ENCODE data around the gene SPANXA2. TPM values are rescaled to one million over a fixed set of nuclear protein-coding genes. Genes with fewer than 3 reads are reported as not detected.

SPANXA2 gene
- total and polyA plus RNA-seq, 10 of the 15 experiments (the other 5 are each of a cell fraction or from before 2014, with no cell fraction given) = 0.16 TPM; not detected in 9

GRCh38 chrX:141638550-141638949, 49.0 kb downstream of the SPANXA2 start:
- FAIRE-seq = no peak
- no peak for TF ChIP-seq TBL1XR1 (IDR thresholded peaks at IDR 0.05; ENCODE audit: low read depth, low read length)
- no peak for TF ChIP-seq IRF4 (IDR thresholded peaks at IDR 0.05; ENCODE audit: low read depth, low read length)
- no peak for TF ChIP-seq TCF3 (IDR thresholded peaks at IDR 0.05; ENCODE audit: borderline replicate concordance, insufficient read depth, low read depth, low read length)
- no peak for TF ChIP-seq BACH1 (IDR thresholded peaks at IDR 0.05; ENCODE audit: borderline replicate concordance)
- TF ChIP-seq, protein P1, sequence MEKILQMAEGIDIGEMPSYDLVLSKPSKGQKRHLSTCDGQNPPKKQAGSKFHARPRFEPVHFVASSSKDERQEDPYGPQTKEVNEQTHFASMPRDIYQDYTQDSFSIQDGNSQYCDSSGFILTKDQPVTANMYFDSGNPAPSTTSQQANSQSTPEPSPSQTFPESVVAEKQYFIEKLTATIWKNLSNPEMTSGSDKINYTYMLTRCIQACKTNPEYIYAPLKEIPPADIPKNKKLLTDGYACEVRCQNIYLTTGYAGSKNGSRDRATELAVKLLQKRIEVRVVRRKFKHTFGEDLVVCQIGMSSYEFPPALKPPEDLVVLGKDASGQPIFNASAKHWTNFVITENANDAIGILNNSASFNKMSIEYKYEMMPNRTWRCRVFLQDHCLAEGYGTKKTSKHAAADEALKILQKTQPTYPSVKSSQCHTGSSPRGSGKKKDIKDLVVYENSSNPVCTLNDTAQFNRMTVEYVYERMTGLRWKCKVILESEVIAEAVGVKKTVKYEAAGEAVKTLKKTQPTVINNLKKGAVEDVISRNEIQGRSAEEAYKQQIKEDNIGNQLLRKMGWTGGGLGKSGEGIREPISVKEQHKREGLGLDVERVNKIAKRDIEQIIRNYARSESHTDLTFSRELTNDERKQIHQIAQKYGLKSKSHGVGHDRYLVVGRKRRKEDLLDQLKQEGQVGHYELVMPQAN (conservative IDR thresholded peaks at IDR 0.05) = no peak
- no peak for TF ChIP-seq NR2C2 (IDR thresholded peaks at IDR 0.05; ENCODE audit: borderline replicate concordance, control insufficient read depth, insufficient read length, low read depth)
- no peak for TF ChIP-seq RBBP5 (conservative IDR thresholded peaks at IDR 0.05)
- TF ChIP-seq ZNF217 (IDR thresholded peaks at IDR 0.05) = no peak
- TF ChIP-seq ETV6 (conservative IDR thresholded peaks at IDR 0.05 in 1 of 2, IDR thresholded peaks at IDR 0.05 in 1 of 2; ENCODE audit: borderline replicate concordance in 1 of 2, low read depth in 1 of 2) = no peak
- TF ChIP-seq ZNF24 (IDR thresholded peaks at IDR 0.05) = no peak
- TF ChIP-seq JUND (IDR thresholded peaks at IDR 0.05; ENCODE audit: low read depth, low read length) = no peak
- TF ChIP-seq, protein P2, sequence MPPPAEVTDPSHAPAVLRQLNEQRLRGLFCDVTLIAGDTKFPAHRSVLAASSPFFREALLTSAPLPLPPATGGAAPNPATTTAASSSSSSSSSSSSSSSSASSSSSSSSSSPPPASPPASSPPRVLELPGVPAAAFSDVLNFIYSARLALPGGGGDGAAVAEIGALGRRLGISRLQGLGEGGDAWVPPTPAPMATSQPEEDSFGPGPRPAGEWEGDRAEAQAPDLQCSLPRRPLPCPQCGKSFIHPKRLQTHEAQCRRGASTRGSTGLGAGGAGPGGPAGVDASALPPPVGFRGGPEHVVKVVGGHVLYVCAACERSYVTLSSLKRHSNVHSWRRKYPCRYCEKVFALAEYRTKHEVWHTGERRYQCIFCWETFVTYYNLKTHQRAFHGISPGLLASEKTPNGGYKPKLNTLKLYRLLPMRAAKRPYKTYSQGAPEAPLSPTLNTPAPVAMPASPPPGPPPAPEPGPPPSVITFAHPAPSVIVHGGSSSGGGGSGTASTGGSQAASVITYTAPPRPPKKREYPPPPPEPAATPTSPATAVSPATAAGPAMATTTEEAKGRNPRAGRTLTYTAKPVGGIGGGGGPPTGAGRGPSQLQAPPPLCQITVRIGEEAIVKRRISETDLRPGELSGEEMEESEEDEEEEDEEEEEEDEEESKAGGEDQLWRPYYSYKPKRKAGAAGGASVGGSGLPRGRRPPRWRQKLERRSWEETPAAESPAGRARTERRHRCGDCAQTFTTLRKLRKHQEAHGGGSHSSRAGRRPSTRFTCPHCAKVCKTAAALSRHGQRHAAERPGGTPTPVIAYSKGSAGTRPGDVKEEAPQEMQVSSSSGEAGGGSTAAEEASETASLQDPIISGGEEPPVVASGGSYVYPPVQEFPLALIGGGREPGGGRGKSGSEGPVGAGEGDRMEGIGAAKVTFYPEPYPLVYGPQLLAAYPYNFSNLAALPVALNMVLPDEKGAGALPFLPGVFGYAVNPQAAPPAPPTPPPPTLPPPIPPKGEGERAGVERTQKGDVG (CRISPR knock-in tag; IDR thresholded peaks at IDR 0.05) = no peak
- no peak for TF ChIP-seq PAX8 (IDR thresholded peaks at IDR 0.05)
- TF ChIP-seq ZZZ3 (IDR thresholded peaks at IDR 0.05; ENCODE audit: control insufficient read depth, insufficient read length, low read depth) = no peak
- Histone ChIP-seq H2AFZ (ENCODE audit: control insufficient read depth, low read depth, low read length) (no peak overlapping the region), H3K4me3 (no peak overlapping the region), H3K79me2 (ENCODE audit: control insufficient read depth, insufficient read depth, low read length) (no peaks in the 10 kb centered on the region), H3K9me3 (replicated peaks; ENCODE audit: control insufficient read depth, insufficient read depth, low read length) (no peaks in the 10 kb centered on the region), H3K9ac (ENCODE audit: control insufficient read depth, insufficient read depth, low read length) (no peak overlapping the region), H3K27ac (ENCODE audit: control insufficient read depth, insufficient read depth) (no peak overlapping the region), H3K4me1 (ENCODE audit: control insufficient read depth, insufficient read depth, low read length) (no peaks in the 10 kb centered on the region), H3K27me3 (replicated peaks in 1 of 2; ENCODE audit: control insufficient read depth in 2 of 2, insufficient read depth in 2 of 2, low read length in 1 of 2) (no peaks in the 10 kb centered on the region), H3K4me2 (ENCODE audit: control insufficient read depth, insufficient read depth) (no peak overlapping the region), H3K36me3 (ENCODE audit: control insufficient read depth in 2 of 2, insufficient read depth in 2 of 2, low read length in 1 of 2) (no peaks in the 10 kb centered on the region), H4K20me1 (ENCODE audit: control insufficient read depth, insufficient read depth) (no peaks in the 10 kb centered on the region)
- DNase-seq (ENCODE audit: low read depth, low spot score) = no peak
- no TSS peak for BruUV-seq (replicated peaks)
- intact Hi-C loops (cut with micrococcal nuclease; ENCODE audit: unreplicated experiment) (no loop called here), in situ Hi-C loops (cut with MboI) (no loop called here)
- 33% methylated on average over 1 of the region's 1 CpG for WGBS (ENCODE audit: insufficient coverage, insufficient replicate concordance, low lambda C conversion rate, missing lambda C conversion rate)
- ChIA-PET POLR2A (no interaction called here), RAD21 (ENCODE audit: unreplicated experiment) (no interaction called here), CTCF (no interaction called here), SMC1A (ENCODE audit: uncharacterized antibody, unreplicated experiment) (no interaction called here)
- ATAC-seq = no peak

All from GM12878 (cell line).